ENCODE measurements around the gene INPP4B.

GRCh38 chr4:141977433-141977832, 868.7 kb downstream of the INPP4B start:
- TF ChIP-seq CTCF (conservative IDR thresholded peaks at IDR 0.05 in 1 of 2, IDR thresholded peaks at IDR 0.05 in 1 of 2; ENCODE audit: low read depth in 1 of 2, low read length in 2 of 2), result no peak
- no peak for TF ChIP-seq EZH2 (IDR thresholded peaks at IDR 0.05; ENCODE audit: low read length, missing control alignments)

All from fibroblast of lung (primary cell).